Mesendoderm (in vitro differentiated cells): Measurements from ENCODE around the gene MYO1C.

Source experiments
- DNase-seq: peaks from one replicate; pipeline ENCODE4 v3.0.0; 2013
- H2AK5ac ChIP-seq: 2 replicates; pipeline ENCODE4 v1.6.1; 2013; ENCODE audit warnings: low read length, inconsistent platforms
- H2BK120ac ChIP-seq: 2 replicates; pipeline ENCODE4 v1.6.1; 2013; ENCODE audit warnings: low read depth, mild to moderate bottlenecking, low read length, moderate library complexity, mixed read lengths
- H2BK15ac ChIP-seq: replicated peaks from 2 replicates; pipeline ENCODE4 v1.6.1; 2013; ENCODE audit warnings: low read depth, mild to moderate bottlenecking, moderate library complexity
- H2BK5ac ChIP-seq: 2 replicates; pipeline ENCODE4 v1.6.1; 2013; ENCODE audit warnings: low read length, inconsistent platforms
- H3K18ac ChIP-seq: 2 replicates; pipeline ENCODE4 v1.6.1; 2013; ENCODE audit warnings: mild to moderate bottlenecking, low read length, mixed read lengths
- H3K23ac ChIP-seq: one replicate; pipeline ENCODE4 v1.6.1; 2013; ENCODE audit warnings: low read length
- H3K27ac ChIP-seq: 2 replicates; pipeline ENCODE4 v1.5.1; 2013; ENCODE audit warnings: low read depth, mild to moderate bottlenecking, inconsistent platforms, low read length, moderate library complexity
- H3K27me3 ChIP-seq: 2 replicates; pipeline ENCODE4 v1.6.1; 2013; ENCODE audit warnings: low read length, control low read depth, mild to moderate bottlenecking, inconsistent platforms; ENCODE audit not compliant: insufficient read depth, poor library complexity
- H3K36me3 ChIP-seq: 2 replicates; pipeline ENCODE4 v1.6.1; 2013; ENCODE audit warnings: low read length, inconsistent platforms; ENCODE audit not compliant: control insufficient read depth, insufficient read depth
- H3K4ac ChIP-seq: one replicate; pipeline ENCODE4 v1.6.1; 2013; ENCODE audit warnings: low read depth, mild to moderate bottlenecking, low read length, moderate library complexity
- H3K4me1 ChIP-seq: 2 replicates; pipeline ENCODE4 v1.6.1; 2013; ENCODE audit warnings: low read depth, low read length, inconsistent platforms; ENCODE audit not compliant: control insufficient read depth
- H3K4me2 ChIP-seq: 2 replicates; pipeline ENCODE4 v1.6.1; 2013; ENCODE audit warnings: low read length
- H3K4me3 ChIP-seq: 2 replicates; pipeline ENCODE4 v1.5.1; 2013; ENCODE audit warnings: mild to moderate bottlenecking, low read length
- H3K56ac ChIP-seq: one replicate; pipeline ENCODE4 v1.6.1; 2013; ENCODE audit warnings: low read length
- H3K79me1 ChIP-seq: 2 replicates; pipeline ENCODE4 v1.6.1; 2013; ENCODE audit warnings: low read length, inconsistent platforms
- H3K79me2 ChIP-seq: 2 replicates; pipeline ENCODE4 v1.6.1; 2013; ENCODE audit warnings: mild to moderate bottlenecking, low read length; ENCODE audit not compliant: control insufficient read depth, insufficient read depth
- H3K9ac ChIP-seq: 2 replicates; pipeline ENCODE4 v1.6.1; 2013; ENCODE audit warnings: low read length, inconsistent platforms
- H4K5ac ChIP-seq: one replicate; pipeline ENCODE4 v1.6.1; 2013; ENCODE audit warnings: low read length
- H4K8ac ChIP-seq: one replicate; pipeline ENCODE4 v1.6.1; 2013; ENCODE audit warnings: low read depth, mild to moderate bottlenecking, control low read depth, low read length, moderate library complexity
- WGBS: extraction: QIAGEN DNeasy Blood & Tissue Kit; methylation state at CpG from one replicate; pipeline ENCODE4 v1.1.7; 2013; ENCODE audit warnings: low lambda C conversion rate, missing lambda C conversion rate; ENCODE audit not compliant: insufficient coverage; ENCODE audit errors: extremely low coverage; 5-methylcytosine and 5-hydroxymethylcytosine counted together

The MYO1C gene

GRCh38 chr17:1497831-1498230, 5.3 kb upstream of the MYO1C start:
- no peak overlapping the region for H3K4me3 ChIP-seq
- WGBS = no CpG with 5 or more reads among the region's 15 CpGs
- H3K56ac ChIP-seq = no peak overlapping the region
- H3K23ac ChIP-seq = no peak overlapping the region
- no peak overlapping the region for H3K4ac ChIP-seq
- no peak overlapping the region for H4K8ac ChIP-seq
- no peak overlapping the region for H3K4me2 ChIP-seq
- no peak overlapping the region for H2AK5ac ChIP-seq
- no peak overlapping the region for H2BK5ac ChIP-seq
- no peak overlapping the region for H2BK15ac ChIP-seq
- DNase-seq = no peak
- no peaks in the 10 kb centered on the region for H3K79me1 ChIP-seq
- H3K79me2 ChIP-seq = no peaks in the 10 kb centered on the region
- no peak overlapping the region for H3K27ac ChIP-seq
- H3K4me1 ChIP-seq = no peaks in the 10 kb centered on the region
- H3K27me3 ChIP-seq = no peaks in the 10 kb centered on the region
- no peak overlapping the region for H3K18ac ChIP-seq
- no peak overlapping the region for H3K9ac ChIP-seq
- H2BK120ac ChIP-seq = no peak overlapping the region
- no peak overlapping the region for H4K5ac ChIP-seq
- H3K36me3 ChIP-seq = peaks cover 2% of the 10 kb centered on the region

GRCh38 chr17:1496869-1497268, 4.4 kb upstream of the MYO1C start:
- Histone ChIP-seq H3K18ac (no peak overlapping the region), H3K79me2 (no peaks in the 10 kb centered on the region), H4K5ac (no peak overlapping the region), H3K56ac (no peak overlapping the region), H2AK5ac (no peak overlapping the region), H3K4me3 (no peak overlapping the region), H4K8ac (no peak overlapping the region), H3K4me2 (no peak overlapping the region), H3K79me1 (no peaks in the 10 kb centered on the region), H2BK120ac (no peak overlapping the region), H3K9ac (no peak overlapping the region), H3K27ac (no peak overlapping the region), H2BK15ac (no peak overlapping the region), H3K36me3 (peaks cover 2% of the 10 kb centered on the region), H3K23ac (no peak overlapping the region), H3K27me3 (no peaks in the 10 kb centered on the region), H3K4ac (no peak overlapping the region), H3K4me1 (no peaks in the 10 kb centered on the region), H2BK5ac (no peak overlapping the region)
- no peak for DNase-seq
- WGBS = no CpG with 5 or more reads among the region's 14 CpGs

- Histone ChIP-seq H3K79me1 (peaks cover under 1% of the 10 kb centered on the region), H3K36me3 (peaks cover 2% of the 10 kb centered on the region), H2AK5ac (no peak overlapping the region), H3K27me3 (no peaks in the 10 kb centered on the region), H3K27ac (no peak overlapping the region), H3K4me2 (no peak overlapping the region), H2BK120ac (no peak overlapping the region), H3K4me1 (peaks cover under 1% of the 10 kb centered on the region), H3K56ac (no peak overlapping the region), H3K4ac (no peak overlapping the region), H3K4me3 (no peak overlapping the region), H3K18ac (no peak overlapping the region), H3K23ac (no peak overlapping the region), H4K5ac (no peak overlapping the region), H3K9ac (no peak overlapping the region), H2BK5ac (no peak overlapping the region), H4K8ac (no peak overlapping the region), H3K79me2 (peaks cover 3% of the 10 kb centered on the region), H2BK15ac (no peak overlapping the region)
- DNase-seq = no peak
- WGBS = no CpG with 5 or more reads among the region's 14 CpGs
Measured at GRCh38 chr17:1495265-1495989, 2.9 kb upstream of the MYO1C start.

- Histone ChIP-seq H3K27me3 (no peaks in the 10 kb centered on the region), H3K9ac (no peak overlapping the region), H2BK5ac (no peak overlapping the region), H2BK15ac (no peak overlapping the region), H3K4me1 (peaks cover 2% of the 10 kb centered on the region), H3K56ac (no peak overlapping the region), H3K4me2 (no peak overlapping the region), H3K36me3 (peaks cover 2% of the 10 kb centered on the region), H3K4ac (no peak overlapping the region), H3K79me1 (peaks cover 2% of the 10 kb centered on the region), H4K5ac (no peak overlapping the region), H2BK120ac (no peak overlapping the region), H3K79me2 (peaks cover 4% of the 10 kb centered on the region), H3K4me3 (no peak overlapping the region), H2AK5ac (no peak overlapping the region), H3K27ac (no peak overlapping the region), H4K8ac (no peak overlapping the region), H3K18ac (no peak overlapping the region), H3K23ac (no peak overlapping the region)
- DNase-seq = no peak
- WGBS = no CpG with 5 or more reads among the region's 11 CpGs
Measured at GRCh38 chr17:1494736-1495253, 2.3 kb upstream of the MYO1C start.

- Histone ChIP-seq H4K5ac (no peak overlapping the region), H3K9ac (no peak overlapping the region), H3K56ac (no peak overlapping the region), H4K8ac (no peak overlapping the region), H2BK120ac (no peak overlapping the region), H3K4me2 (no peak overlapping the region), H3K23ac (no peak overlapping the region), H3K36me3 (peaks cover 2% of the 10 kb centered on the region), H3K27me3 (no peaks in the 10 kb centered on the region), H3K79me2 (peaks cover 4% of the 10 kb centered on the region), H3K4ac (no peak overlapping the region), H3K4me3 (no peak overlapping the region), H2BK5ac (no peak overlapping the region), H3K27ac (no peak overlapping the region), H3K79me1 (peaks cover 2% of the 10 kb centered on the region), H2AK5ac (no peak overlapping the region), H2BK15ac (no peak overlapping the region), H3K4me1 (peaks cover 2% of the 10 kb centered on the region), H3K18ac (no peak overlapping the region)
- no peak for DNase-seq
- WGBS = no CpG with 5 or more reads among the region's 7 CpGs
Measured at GRCh38 chr17:1494203-1494602, 1.7 kb upstream of the MYO1C start.
